WTC11 (cell line): ENCODE data around the gene PRKCE. TPM values are rescaled to one million over a fixed set of nuclear protein-coding genes. Genes with fewer than 3 reads are reported as not detected.

Source experiments
- ATAC-seq: fragments of 200-7000 bp; cut with Tn5 transposase; 2 replicates; pipeline ENCODE4 v1.10.0; 2021; ENCODE audit warnings: mild to moderate bottlenecking, moderate library complexity
- CTCF ChIA-PET: fragments of 300-600 bp; sonication (Branson Sonifier 250); formaldehyde crosslinking; loops from one replicate; lab custom pipeline; 2021; ENCODE audit warnings: antibody characterized with exemption; lab: Charles Lee
- POLR2A ChIA-PET: fragments of 350-600 bp; sonication (Branson Sonifier 250); formaldehyde crosslinking; loops from one replicate; lab custom pipeline; 2021; ENCODE audit warnings: antibody characterized with exemption; lab: Charles Lee
- DNase-seq: peaks from one replicate; pipeline ENCODE4 v3.0.0; 2021; ENCODE audit warnings: low spot score
- H3K27ac Mint-ChIP-seq: 2 replicates; pipeline ENCODE4 v1.8.0; 2021; ENCODE audit warnings: mixed read lengths
- H3K27me3 Mint-ChIP-seq: 2 replicates; pipeline ENCODE4 v1.8.0; 2021; ENCODE audit warnings: low read depth, mild to moderate bottlenecking, moderate library complexity, mixed read lengths
- H3K36me3 Mint-ChIP-seq: 2 replicates; pipeline ENCODE4 v1.8.0; 2021; ENCODE audit warnings: mixed read lengths
- H3K4me1 Mint-ChIP-seq: 2 replicates; pipeline ENCODE4 v1.8.0; 2022; ENCODE audit warnings: mixed read lengths
- H3K4me3 Mint-ChIP-seq: 2 replicates; pipeline ENCODE4 v1.8.0; 2021; ENCODE audit warnings: mild to moderate bottlenecking, moderate library complexity, mixed read lengths
- H3K9me3 Mint-ChIP-seq: 2 replicates; pipeline ENCODE4 v1.8.0; 2021; ENCODE audit warnings: mixed read lengths
- CDX4 ChIP-seq: fragments of 250-450 bp; sonication (Bioruptor Pico); IDR thresholded peaks from 2 replicates; pipeline ENCODE4 v1.9.0; 2021; ENCODE audit warnings: moderate library complexity, mild to moderate bottlenecking, inconsistent platforms, borderline replicate concordance
- CREB1 ChIP-seq: sonication (generic); formaldehyde crosslinking; IDR thresholded peaks from 2 replicates; pipeline ENCODE4 v1.8.0; 2023; ENCODE audit warnings: mild to moderate bottlenecking, missing genetic modification reagents
- ELF4 ChIP-seq: sonication (generic); formaldehyde crosslinking; IDR thresholded peaks from 2 replicates; pipeline ENCODE4 v1.8.1; 2022; ENCODE audit warnings: low read depth, mild to moderate bottlenecking, moderate library complexity, missing genetic modification reagents
- EMX1 ChIP-seq: fragments of 250-450 bp; sonication (Bioruptor Pico); IDR thresholded peaks from 2 replicates; pipeline ENCODE4 v1.8.0; 2021; ENCODE audit warnings: mild to moderate bottlenecking
- FOXJ3 ChIP-seq: sonication (generic); formaldehyde crosslinking; IDR thresholded peaks from 2 replicates; pipeline ENCODE4 v1.9.0; 2021; ENCODE audit warnings: missing genetic modification reagents, mild to moderate bottlenecking, borderline replicate concordance
- JUN ChIP-seq: sonication (generic); formaldehyde crosslinking; IDR thresholded peaks from 2 replicates; pipeline ENCODE4 v1.8.0; 2023; ENCODE audit warnings: mild to moderate bottlenecking, missing genetic modification reagents
- PREB ChIP-seq: sonication (generic); formaldehyde crosslinking; IDR thresholded peaks from 2 replicates; pipeline ENCODE4 v1.8.1; 2022; ENCODE audit warnings: mild to moderate bottlenecking, missing genetic modification reagents, moderate library complexity, borderline replicate concordance
- SMAD3 ChIP-seq: sonication (generic); formaldehyde crosslinking; IDR thresholded peaks from 2 replicates; pipeline ENCODE4 v1.8.0; 2022; ENCODE audit warnings: missing genetic modification reagents, mild to moderate bottlenecking, borderline replicate concordance
- ZNF121 ChIP-seq: sonication (generic); formaldehyde crosslinking; IDR thresholded peaks from 2 replicates; pipeline ENCODE4 v1.8.0; 2023; ENCODE audit warnings: missing genetic modification reagents
- ZNF138 ChIP-seq: sonication (generic); formaldehyde crosslinking; conservative IDR thresholded peaks from 2 replicates; pipeline ENCODE4 v1.8.1; 2022; ENCODE audit warnings: mild to moderate bottlenecking, moderate library complexity, missing genetic modification reagents
- ZNF219 ChIP-seq: sonication (generic); formaldehyde crosslinking; IDR thresholded peaks from 2 replicates; pipeline ENCODE4 v1.8.0; 2023; ENCODE audit warnings: missing genetic modification reagents, mild to moderate bottlenecking, borderline replicate concordance
- ZNF263 ChIP-seq: sonication (generic); formaldehyde crosslinking; IDR thresholded peaks from 2 replicates; pipeline ENCODE4 v1.8.1; 2022; ENCODE audit warnings: low read depth, mild to moderate bottlenecking, moderate library complexity, missing genetic modification reagents
- ZNF281 ChIP-seq: sonication (generic); formaldehyde crosslinking; IDR thresholded peaks from 2 replicates; pipeline ENCODE4 v1.8.0; 2023; ENCODE audit warnings: mild to moderate bottlenecking, missing genetic modification reagents
- ZNF416 ChIP-seq: fragments of 250-450 bp; sonication (Bioruptor Pico); IDR thresholded peaks from 2 replicates; pipeline ENCODE4 v1.9.0; 2021; ENCODE audit warnings: mild to moderate bottlenecking, inconsistent platforms
- ZSCAN18 ChIP-seq: fragments of 250-450 bp; sonication (Bioruptor Pico); IDR thresholded peaks from 2 replicates; pipeline ENCODE4 v2.1.2; 2022; ENCODE audit warnings: mild to moderate bottlenecking, moderate library complexity
- total RNA-seq: library from RNA; stranded (reverse); gene quantifications from 3 replicates; pipeline ENCODE4 v1.2.3, GENCODE V29; 2021
- TF ChIP-seq, protein P1 (sequence below): fragments of 250-450 bp; sonication (Bioruptor Pico); IDR thresholded peaks from 2 replicates; pipeline ENCODE4 v1.9.0; 2021; ENCODE audit warnings: mild to moderate bottlenecking
- TF ChIP-seq, protein P2 (sequence below): fragments of 200-600 bp; IDR thresholded peaks from 2 replicates; pipeline ENCODE4 v1.8.0; 2022; ENCODE audit warnings: antibody characterized with exemption
- TF ChIP-seq, protein P3 (sequence below): sonication (generic); formaldehyde crosslinking; IDR thresholded peaks from 2 replicates; pipeline ENCODE4 v1.8.1; 2023; ENCODE audit warnings: mild to moderate bottlenecking, missing genetic modification reagents, moderate library complexity

PRKCE gene
- total RNA-seq, 1 experiment from 2014 or later: 5.8 TPM

DNA sequence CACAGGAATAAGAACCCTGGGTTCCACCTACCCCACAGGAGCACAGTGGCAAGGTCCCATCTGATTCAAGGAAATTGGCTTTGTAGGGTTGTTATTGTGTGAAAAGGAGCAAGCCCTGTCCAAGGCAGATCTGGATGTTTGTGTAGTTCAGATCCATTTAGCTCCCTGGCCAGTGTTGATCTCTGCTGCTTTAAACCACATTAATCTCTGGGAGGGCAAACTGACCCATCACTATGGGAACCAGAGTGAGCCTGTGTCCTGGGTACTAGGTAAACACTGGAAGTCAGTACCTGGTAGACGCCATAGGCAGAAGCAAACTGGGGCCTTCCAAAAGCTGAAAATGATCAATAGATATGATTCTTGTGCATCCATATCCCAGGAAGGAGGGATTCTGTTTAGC is 374.2 kb downstream of the PRKCE start (continued):
- TF ChIP-seq ZNF281 (CRISPR knock-in tag) (no peak), ZNF121 (no peak), FOXJ3 (no peak), SMAD3 (CRISPR knock-in tag) (no peak), ZNF416 (CRISPR knock-in tag) (no peak), CREB1 (no peak), ZSCAN18 (no peak), CDX4 (no peak), ELF4 (CRISPR knock-in tag) (no peak)
- TF ChIP-seq, protein P1, sequence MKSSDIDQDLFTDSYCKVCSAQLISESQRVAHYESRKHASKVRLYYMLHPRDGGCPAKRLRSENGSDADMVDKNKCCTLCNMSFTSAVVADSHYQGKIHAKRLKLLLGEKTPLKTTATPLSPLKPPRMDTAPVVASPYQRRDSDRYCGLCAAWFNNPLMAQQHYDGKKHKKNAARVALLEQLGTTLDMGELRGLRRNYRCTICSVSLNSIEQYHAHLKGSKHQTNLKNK (CRISPR knock-in tag): no peak

GRCh38 chr2:46026431-46026830 is 375.0 kb downstream of the PRKCE start:
- TF ChIP-seq ZNF219 (CRISPR knock-in tag) (no peak), ZNF263 (CRISPR knock-in tag) (no peak), JUN (CRISPR knock-in tag) (no peak), EMX1 (CRISPR knock-in tag) (no peak), ZNF138 (no peak), PREB (CRISPR knock-in tag) (no peak), ELF4 (CRISPR knock-in tag) (no peak)
- TF ChIP-seq, protein P2, sequence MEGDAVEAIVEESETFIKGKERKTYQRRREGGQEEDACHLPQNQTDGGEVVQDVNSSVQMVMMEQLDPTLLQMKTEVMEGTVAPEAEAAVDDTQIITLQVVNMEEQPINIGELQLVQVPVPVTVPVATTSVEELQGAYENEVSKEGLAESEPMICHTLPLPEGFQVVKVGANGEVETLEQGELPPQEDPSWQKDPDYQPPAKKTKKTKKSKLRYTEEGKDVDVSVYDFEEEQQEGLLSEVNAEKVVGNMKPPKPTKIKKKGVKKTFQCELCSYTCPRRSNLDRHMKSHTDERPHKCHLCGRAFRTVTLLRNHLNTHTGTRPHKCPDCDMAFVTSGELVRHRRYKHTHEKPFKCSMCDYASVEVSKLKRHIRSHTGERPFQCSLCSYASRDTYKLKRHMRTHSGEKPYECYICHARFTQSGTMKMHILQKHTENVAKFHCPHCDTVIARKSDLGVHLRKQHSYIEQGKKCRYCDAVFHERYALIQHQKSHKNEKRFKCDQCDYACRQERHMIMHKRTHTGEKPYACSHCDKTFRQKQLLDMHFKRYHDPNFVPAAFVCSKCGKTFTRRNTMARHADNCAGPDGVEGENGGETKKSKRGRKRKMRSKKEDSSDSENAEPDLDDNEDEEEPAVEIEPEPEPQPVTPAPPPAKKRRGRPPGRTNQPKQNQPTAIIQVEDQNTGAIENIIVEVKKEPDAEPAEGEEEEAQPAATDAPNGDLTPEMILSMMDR: no peak
- TF ChIP-seq, protein P3, sequence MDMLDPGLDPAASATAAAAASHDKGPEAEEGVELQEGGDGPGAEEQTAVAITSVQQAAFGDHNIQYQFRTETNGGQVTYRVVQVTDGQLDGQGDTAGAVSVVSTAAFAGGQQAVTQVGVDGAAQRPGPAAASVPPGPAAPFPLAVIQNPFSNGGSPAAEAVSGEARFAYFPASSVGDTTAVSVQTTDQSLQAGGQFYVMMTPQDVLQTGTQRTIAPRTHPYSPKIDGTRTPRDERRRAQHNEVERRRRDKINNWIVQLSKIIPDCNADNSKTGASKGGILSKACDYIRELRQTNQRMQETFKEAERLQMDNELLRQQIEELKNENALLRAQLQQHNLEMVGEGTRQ (CRISPR knock-in tag): no peak
- ATAC-seq: no peak
- no peaks in the 10 kb centered on the region for H3K27me3 Mint-ChIP-seq
- peaks cover 22% of the 10 kb centered on the region for H3K4me1 Mint-ChIP-seq
- H3K27ac Mint-ChIP-seq: no peak overlapping the region
- POLR2A ChIA-PET: no interaction called here
- no peak overlapping the region for H3K4me3 Mint-ChIP-seq
- CTCF ChIA-PET: no interaction called here
- 0 out of 2 replicates have a peak, but pooled peaks cover 5% of the 10 kb centered on the region for H3K36me3 Mint-ChIP-seq
- DNase-seq: no peak
- peaks cover 14% of the 10 kb centered on the region for H3K9me3 Mint-ChIP-seq
